ENCODE results near the gene ALPL. TPM values are rescaled to one million over a fixed set of nuclear protein-coding genes. Genes with fewer than 3 reads are reported as not detected.
A peak's percentile ranks its signal among the peaks of the same experiment; 100 is the strongest.

The ALPL gene
- total and polyA plus RNA-seq, 9 donors = 1.2 to 9.2 (median 3.8) TPM

DNA sequence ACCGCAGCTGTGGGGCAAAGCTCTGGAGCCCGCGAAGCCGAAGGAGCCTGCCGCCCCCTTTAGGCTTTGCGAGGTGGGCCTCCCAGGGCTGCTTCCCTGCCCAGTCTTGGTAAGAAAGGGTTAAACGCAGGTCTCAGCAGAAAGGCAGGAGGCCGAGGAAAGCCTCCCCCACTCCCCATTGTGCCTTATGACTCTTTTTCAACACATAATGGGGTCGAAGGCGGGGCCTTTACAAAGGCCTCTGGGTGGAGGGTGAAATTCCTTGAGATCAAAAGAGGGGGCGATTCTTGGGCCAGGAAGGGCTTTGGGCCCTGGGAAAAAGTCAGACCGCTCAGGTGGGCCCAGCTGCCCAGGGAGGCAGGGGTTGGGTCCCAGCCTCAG lies 880 bp downstream of the ALPL start:
- Histone ChIP-seq H3K4me1 (ENCODE audit: insufficient read depth) (peaks cover 4% of the 10 kb centered on the region), H3K27me3 (no peaks in the 10 kb centered on the region), H3K4me3 (no peak overlapping the region), H3K9me3 (no peaks in the 10 kb centered on the region), H3K36me3 (no peaks in the 10 kb centered on the region), H3K27ac (no peak overlapping the region)
- intact Hi-C loops (cut with DNase I) = no loop called here
- TF ChIP-seq POLR2A (IDR thresholded peaks at IDR 0.05) (no peak), EP300 (IDR thresholded peaks at IDR 0.05) (no peak)
- TF ChIP-seq, protein P1, sequence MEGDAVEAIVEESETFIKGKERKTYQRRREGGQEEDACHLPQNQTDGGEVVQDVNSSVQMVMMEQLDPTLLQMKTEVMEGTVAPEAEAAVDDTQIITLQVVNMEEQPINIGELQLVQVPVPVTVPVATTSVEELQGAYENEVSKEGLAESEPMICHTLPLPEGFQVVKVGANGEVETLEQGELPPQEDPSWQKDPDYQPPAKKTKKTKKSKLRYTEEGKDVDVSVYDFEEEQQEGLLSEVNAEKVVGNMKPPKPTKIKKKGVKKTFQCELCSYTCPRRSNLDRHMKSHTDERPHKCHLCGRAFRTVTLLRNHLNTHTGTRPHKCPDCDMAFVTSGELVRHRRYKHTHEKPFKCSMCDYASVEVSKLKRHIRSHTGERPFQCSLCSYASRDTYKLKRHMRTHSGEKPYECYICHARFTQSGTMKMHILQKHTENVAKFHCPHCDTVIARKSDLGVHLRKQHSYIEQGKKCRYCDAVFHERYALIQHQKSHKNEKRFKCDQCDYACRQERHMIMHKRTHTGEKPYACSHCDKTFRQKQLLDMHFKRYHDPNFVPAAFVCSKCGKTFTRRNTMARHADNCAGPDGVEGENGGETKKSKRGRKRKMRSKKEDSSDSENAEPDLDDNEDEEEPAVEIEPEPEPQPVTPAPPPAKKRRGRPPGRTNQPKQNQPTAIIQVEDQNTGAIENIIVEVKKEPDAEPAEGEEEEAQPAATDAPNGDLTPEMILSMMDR (IDR thresholded peaks at IDR 0.05) = no peak
- DNase-seq = no peak
- 55 to 67% (median 60%) methylated on average over 12 of the region's 12 CpGs for WGBS, 3 donors

DNA sequence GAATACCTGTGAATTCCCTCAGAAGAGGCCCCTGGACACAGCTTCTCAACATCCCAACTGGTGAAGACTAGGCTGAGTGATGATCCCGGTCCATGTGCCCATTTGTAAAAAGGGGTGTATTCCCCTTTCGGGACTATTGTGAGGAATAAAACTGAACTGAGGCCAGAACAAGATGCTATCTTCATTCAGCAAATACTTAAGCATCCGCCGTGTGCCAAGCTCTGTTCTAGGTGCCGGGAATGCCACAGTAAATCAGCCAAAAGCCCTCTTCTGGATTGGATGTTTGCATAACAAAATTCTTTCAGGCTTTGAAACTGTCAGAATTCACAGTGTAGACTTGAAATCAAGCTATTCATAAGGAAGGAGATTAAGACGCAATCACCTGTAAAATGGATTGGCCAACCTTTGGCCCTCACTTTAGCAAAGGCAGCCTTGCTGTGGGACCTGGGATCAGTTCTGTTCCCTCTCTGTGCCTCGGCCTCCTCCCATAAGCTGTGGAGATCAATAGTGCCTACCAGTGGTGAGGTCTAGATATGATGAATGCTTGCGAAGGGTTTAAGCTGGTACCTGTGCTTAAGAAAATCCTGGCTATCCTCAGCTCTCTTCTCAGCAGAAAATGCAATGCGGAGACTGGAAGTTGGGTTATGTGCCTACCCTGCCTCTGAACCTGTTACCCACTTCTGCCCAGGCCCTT lies 1.8 kb downstream of the ALPL start:
- WGBS, 3 donors = 86 to 90% (median 86%) methylated on average over 9 of the region's 9 CpGs
- H3K4me3 ChIP-seq = no peak overlapping the region
- TF ChIP-seq, protein P1 (IDR thresholded peaks at IDR 0.05) = no peak
- H3K36me3 ChIP-seq = no peaks in the 10 kb centered on the region
- DNase-seq = no peak
- no peak overlapping the region for H3K27ac ChIP-seq
- intact Hi-C loops (cut with DNase I) = no loop called here
- peaks cover 4% of the 10 kb centered on the region for H3K4me1 ChIP-seq (ENCODE audit: insufficient read depth)
- no peaks in the 10 kb centered on the region for H3K9me3 ChIP-seq
- no peaks in the 10 kb centered on the region for H3K27me3 ChIP-seq

DNA sequence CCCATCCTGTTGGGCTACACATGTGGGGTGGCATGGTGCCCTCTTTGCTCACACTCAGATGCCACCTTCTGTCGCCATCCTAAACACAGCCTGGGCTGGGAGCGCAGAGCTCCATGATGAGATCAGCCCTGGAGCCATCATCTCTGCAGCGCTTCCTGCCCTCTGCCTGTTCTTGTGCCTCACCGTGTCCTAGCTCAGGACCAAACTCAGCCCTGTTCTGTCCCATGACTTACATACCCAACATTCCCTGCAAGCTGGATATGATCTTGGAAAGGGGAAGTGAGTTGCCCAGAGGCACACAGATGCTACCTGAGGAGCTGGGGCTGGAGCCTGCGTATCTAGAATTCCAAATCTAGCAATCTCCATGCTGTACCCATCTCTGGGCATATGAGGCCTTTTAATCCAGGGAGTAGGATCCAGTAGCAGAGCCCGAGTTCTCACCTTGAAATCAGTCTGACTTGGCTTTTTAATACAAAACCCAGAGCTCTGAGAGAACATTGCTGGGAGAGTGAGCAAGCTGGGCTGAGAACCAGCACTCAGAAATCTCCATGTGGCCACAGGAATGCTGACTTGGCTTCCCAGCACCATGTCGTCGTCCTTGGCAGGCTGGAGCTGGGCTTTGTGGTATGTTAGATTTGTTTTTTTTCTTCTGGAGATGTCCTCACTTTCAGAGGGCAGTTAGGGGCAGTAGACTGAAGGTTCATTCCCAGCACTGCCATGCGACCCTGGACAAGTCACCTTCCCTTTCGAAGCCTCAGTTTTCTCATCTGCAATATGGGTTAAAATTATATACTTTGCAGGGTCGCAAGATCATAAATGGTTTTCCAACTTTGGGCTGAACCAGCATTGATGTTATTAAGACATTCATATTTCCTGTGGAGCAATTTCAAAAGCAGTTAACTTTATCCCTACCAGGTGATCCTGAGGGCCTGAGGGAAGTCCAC lies 2.6 kb downstream of the ALPL start:
- H3K36me3 ChIP-seq = no peaks in the 10 kb centered on the region
- no peaks in the 10 kb centered on the region for H3K27me3 ChIP-seq
- intact Hi-C loops (cut with DNase I) = no loop called here
- WGBS, 3 donors = 52 to 61% (median 56%) methylated on average over 11 of the region's 11 CpGs
- H3K4me3 ChIP-seq = no peak overlapping the region
- DNase-seq = peak in 4 of 5 donors; percentile 28 to 70 (median 48)
- H3K9me3 ChIP-seq = no peaks in the 10 kb centered on the region
- no peak for TF ChIP-seq EP300 (IDR thresholded peaks at IDR 0.05)
- TF ChIP-seq POLR2A (IDR thresholded peaks at IDR 0.05) = no peak
- TF ChIP-seq, protein P1 (IDR thresholded peaks at IDR 0.05) = no peak
- H3K27ac ChIP-seq = no peak overlapping the region
- H3K4me1 ChIP-seq (ENCODE audit: insufficient read depth) = peaks cover 4% of the 10 kb centered on the region

DNA sequence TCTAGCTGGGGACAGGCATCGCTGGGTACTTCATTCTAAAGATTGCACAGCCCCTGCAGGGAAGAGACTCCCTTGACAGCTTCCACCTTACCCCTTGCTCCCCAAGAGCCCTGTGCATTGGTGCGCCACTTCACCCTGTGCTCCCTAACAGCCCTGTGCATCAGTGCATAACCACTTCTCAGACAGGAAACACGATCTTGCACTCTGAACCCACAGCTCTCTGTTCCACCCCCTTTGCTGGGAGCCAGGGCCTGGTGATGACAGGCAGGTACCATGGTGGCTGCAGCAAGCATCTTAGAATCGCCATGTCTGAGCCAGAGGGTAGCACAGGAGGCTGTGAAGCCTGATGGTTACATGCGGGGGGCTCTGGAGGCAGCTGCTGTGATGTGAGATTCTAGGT lies 5.0 kb downstream of the ALPL start:
- Histone ChIP-seq H3K4me3 (no peak overlapping the region), H3K4me1 (ENCODE audit: insufficient read depth) (peaks cover 4% of the 10 kb centered on the region), H3K9me3 (no peaks in the 10 kb centered on the region), H3K27me3 (no peaks in the 10 kb centered on the region), H3K36me3 (no peaks in the 10 kb centered on the region), H3K27ac (no peak overlapping the region)
- WGBS, 3 donors = 82 to 91% (median 90%) methylated on average over 5 of the region's 5 CpGs
- no peak for DNase-seq
- intact Hi-C loops (cut with DNase I) = no loop called here
- TF ChIP-seq, protein P1 (IDR thresholded peaks at IDR 0.05) = no peak
- TF ChIP-seq EP300 (IDR thresholded peaks at IDR 0.05) (no peak), POLR2A (IDR thresholded peaks at IDR 0.05) (no peak)

Data from ovary (tissue), 9 donors.